Loucy (cell line): ENCODE data around the gene ARRB1.

ENCODE experiments used
- H2AFZ ChIP-seq: fragments of 200-600 bp; sonication (generic); 2 replicates; pipeline ENCODE4 v1.6.0; 2016; ENCODE audit warnings: antibody characterized with exemption, mild to moderate bottlenecking, low read length, moderate library complexity
- H3F3A ChIP-seq: fragments of 200-600 bp; 2 replicates; pipeline ENCODE4 v1.6.0; 2016; ENCODE audit warnings: antibody characterized with exemption, low read depth, mild to moderate bottlenecking
- H3K27me3 ChIP-seq: fragments of 200-600 bp; sonication (generic); 2 replicates; pipeline ENCODE4 v1.6.1; 2014; ENCODE audit warnings: low read length, mild to moderate bottlenecking; ENCODE audit not compliant: insufficient read depth, poor library complexity, severe bottlenecking
- H3K36me3 ChIP-seq: fragments of 200-600 bp; sonication (generic); 2 replicates; pipeline ENCODE4 v1.6.1; 2016; ENCODE audit warnings: low read length; ENCODE audit not compliant: insufficient read depth
- H3K4me1 ChIP-seq: fragments of 200-600 bp; sonication (generic); 2 replicates; pipeline ENCODE4 v1.5.1; 2014; ENCODE audit warnings: low read length, mild to moderate bottlenecking; ENCODE audit not compliant: insufficient read depth, poor library complexity, severe bottlenecking
- H3K4me2 ChIP-seq: fragments of 200-600 bp; sonication (generic); 2 replicates; pipeline ENCODE4 v1.6.0; 2014; ENCODE audit warnings: antibody characterized with exemption, low read length, low read depth, mild to moderate bottlenecking; ENCODE audit not compliant: poor library complexity, severe bottlenecking
- H3K4me3 ChIP-seq: fragments of 200-600 bp; sonication (generic); 2 replicates; pipeline ENCODE4 v1.5.1; 2014; ENCODE audit warnings: low read length, mild to moderate bottlenecking, mixed read lengths; ENCODE audit not compliant: poor library complexity, severe bottlenecking
- H3K79me2 ChIP-seq: fragments of 200-600 bp; sonication (generic); 2 replicates; pipeline ENCODE4 v1.6.1; 2014; ENCODE audit warnings: low read length; ENCODE audit not compliant: insufficient read depth
- H3K9ac ChIP-seq: fragments of 200-600 bp; sonication (generic); 2 replicates; pipeline ENCODE4 v1.6.0; 2014; ENCODE audit warnings: mild to moderate bottlenecking, low read depth, low read length, moderate library complexity; ENCODE audit not compliant: poor library complexity, severe bottlenecking
- H3K9me2 ChIP-seq: fragments of 200-600 bp; sonication (generic); replicated peaks from 2 replicates; pipeline ENCODE4 v1.6.1; 2016; ENCODE audit warnings: low read depth, low read length, mixed read lengths
- H3K9me3 ChIP-seq: fragments of 200-600 bp; sonication (generic); 2 replicates; pipeline ENCODE4 v1.6.1; 2014; ENCODE audit warnings: mild to moderate bottlenecking, antibody characterized with exemption, low read length, low read depth; ENCODE audit not compliant: insufficient read depth
- H4K20me1 ChIP-seq: fragments of 200-600 bp; sonication (generic); 2 replicates; pipeline ENCODE4 v1.6.0; 2014; ENCODE audit warnings: antibody characterized with exemption, low read length, mild to moderate bottlenecking; ENCODE audit not compliant: insufficient read depth, poor library complexity, severe bottlenecking
- EZH2phosphoT487 ChIP-seq: fragments of 200-600 bp; IDR thresholded peaks from 2 replicates; pipeline ENCODE4 v1.6.1; 2018; ENCODE audit warnings: antibody characterized with exemption, mild to moderate bottlenecking, moderate library complexity, borderline replicate concordance
- TF ChIP-seq, protein P1 (sequence below): fragments of 200-600 bp; sonication (generic); conservative IDR thresholded peaks from 2 replicates; pipeline ENCODE4 v1.5.1; 2014; ENCODE audit warnings: mild to moderate bottlenecking, antibody characterized with exemption, low read length

The ARRB1 gene

DNA sequence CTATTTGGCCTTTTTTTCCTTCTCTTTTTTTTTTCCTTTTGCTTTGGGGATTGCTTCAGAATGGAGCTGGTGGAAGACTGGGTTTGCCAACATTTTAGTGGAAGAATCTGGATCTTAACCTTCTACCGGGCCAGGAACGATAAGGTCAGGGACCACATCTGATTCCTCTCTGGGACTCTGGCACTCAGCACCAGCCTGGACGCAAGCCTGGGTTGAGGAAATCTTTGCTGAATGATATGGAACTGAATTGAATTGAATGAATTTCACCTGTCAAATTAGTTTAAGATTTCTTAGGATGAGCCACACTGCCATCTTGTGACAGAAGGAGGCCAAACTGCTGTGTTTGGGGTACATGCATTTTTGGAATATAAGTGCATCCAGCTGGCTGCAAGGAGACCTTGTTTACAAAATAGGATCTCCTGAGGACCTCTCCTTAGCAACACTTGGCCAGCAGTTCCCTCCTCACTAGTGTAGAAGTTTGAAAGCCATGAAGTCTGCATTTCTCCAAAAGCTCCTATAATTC, 80.5 kb downstream of the ARRB1 start:
- H3K4me1 ChIP-seq, result no peaks in the 10 kb centered on the region
- no peak overlapping the region for H2AFZ ChIP-seq
- H3K79me2 ChIP-seq, result no peaks in the 10 kb centered on the region
- no peak overlapping the region for H3K9ac ChIP-seq
- no peaks in the 10 kb centered on the region for H3K9me2 ChIP-seq
- no peak for TF ChIP-seq EZH2phosphoT487
- TF ChIP-seq, protein P1, sequence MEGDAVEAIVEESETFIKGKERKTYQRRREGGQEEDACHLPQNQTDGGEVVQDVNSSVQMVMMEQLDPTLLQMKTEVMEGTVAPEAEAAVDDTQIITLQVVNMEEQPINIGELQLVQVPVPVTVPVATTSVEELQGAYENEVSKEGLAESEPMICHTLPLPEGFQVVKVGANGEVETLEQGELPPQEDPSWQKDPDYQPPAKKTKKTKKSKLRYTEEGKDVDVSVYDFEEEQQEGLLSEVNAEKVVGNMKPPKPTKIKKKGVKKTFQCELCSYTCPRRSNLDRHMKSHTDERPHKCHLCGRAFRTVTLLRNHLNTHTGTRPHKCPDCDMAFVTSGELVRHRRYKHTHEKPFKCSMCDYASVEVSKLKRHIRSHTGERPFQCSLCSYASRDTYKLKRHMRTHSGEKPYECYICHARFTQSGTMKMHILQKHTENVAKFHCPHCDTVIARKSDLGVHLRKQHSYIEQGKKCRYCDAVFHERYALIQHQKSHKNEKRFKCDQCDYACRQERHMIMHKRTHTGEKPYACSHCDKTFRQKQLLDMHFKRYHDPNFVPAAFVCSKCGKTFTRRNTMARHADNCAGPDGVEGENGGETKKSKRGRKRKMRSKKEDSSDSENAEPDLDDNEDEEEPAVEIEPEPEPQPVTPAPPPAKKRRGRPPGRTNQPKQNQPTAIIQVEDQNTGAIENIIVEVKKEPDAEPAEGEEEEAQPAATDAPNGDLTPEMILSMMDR, result peak; percentile 57
- H3K27me3 ChIP-seq, result no peaks in the 10 kb centered on the region
- no peaks in the 10 kb centered on the region for H3K9me3 ChIP-seq
- no peak overlapping the region for H3K4me3 ChIP-seq
- H3F3A ChIP-seq, result no peaks in the 10 kb centered on the region
- no peaks in the 10 kb centered on the region for H4K20me1 ChIP-seq
- H3K36me3 ChIP-seq, result peaks cover 64% of the 10 kb centered on the region; the same call in 1 of the 2 replicates
- no peak overlapping the region for H3K4me2 ChIP-seq

DNA sequence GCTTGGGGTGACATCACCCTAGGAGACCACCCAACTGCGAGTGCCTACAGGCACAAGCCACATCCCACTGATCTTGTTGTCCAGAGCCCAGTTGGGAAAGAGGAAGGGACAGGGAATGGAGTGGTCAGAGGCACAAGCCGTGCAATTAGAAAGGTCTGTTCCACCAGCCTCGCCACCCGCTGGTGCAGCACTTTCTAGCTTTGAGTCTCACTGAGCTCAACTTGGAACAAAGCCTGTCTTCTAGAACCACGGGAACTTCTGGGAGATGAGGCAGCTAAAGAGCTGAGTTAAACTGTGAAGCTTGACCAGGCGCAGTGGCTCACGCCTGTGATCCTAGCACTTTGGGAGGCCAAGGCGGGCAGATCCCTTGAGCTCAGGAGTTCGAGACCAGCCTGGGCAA, 81.6 kb downstream of the ARRB1 start:
- Histone ChIP-seq H3K9me2 (no peaks in the 10 kb centered on the region), H3K4me1 (no peaks in the 10 kb centered on the region), H2AFZ (no peak overlapping the region), H3F3A (no peaks in the 10 kb centered on the region), H4K20me1 (no peaks in the 10 kb centered on the region), H3K27me3 (no peaks in the 10 kb centered on the region), H3K9me3 (no peaks in the 10 kb centered on the region), H3K79me2 (no peaks in the 10 kb centered on the region), H3K36me3 (peaks cover 65% of the 10 kb centered on the region; the same call in 1 of the 2 replicates), H3K4me2 (no peak overlapping the region), H3K9ac (no peak overlapping the region), H3K4me3 (no peak overlapping the region)
- TF ChIP-seq EZH2phosphoT487, result no peak
- TF ChIP-seq, protein P1, result no peak

DNA sequence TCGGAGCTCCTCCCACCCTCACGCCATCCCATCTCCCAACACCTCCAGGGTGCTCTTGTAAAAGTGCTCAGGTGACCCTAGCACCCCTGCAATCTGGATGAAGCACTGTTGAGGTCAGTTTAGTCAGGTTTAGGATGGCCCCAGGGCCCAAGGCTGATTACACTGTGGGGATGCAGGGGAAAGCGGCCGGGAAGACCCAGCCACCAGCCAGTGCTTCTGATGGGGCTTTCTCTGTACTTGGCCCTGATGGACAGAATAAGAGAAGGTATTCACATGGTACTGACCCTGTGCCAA, 82.1 kb downstream of the ARRB1 start:
- peaks cover 64% of the 10 kb centered on the region; the same call in 1 of the 2 replicates for H3K36me3 ChIP-seq
- no peak for TF ChIP-seq EZH2phosphoT487
- TF ChIP-seq, protein P1, result no peak

More for the DNA sequence above, 82.1 kb downstream of the ARRB1 start:
- Histone ChIP-seq H3K79me2 (no peaks in the 10 kb centered on the region), H3K4me1 (peaks cover under 1% of the 10 kb centered on the region), H3K9me3 (no peaks in the 10 kb centered on the region), H3K9ac (no peak overlapping the region), H3K27me3 (no peaks in the 10 kb centered on the region), H3K4me2 (no peak overlapping the region), H3K4me3 (no peak overlapping the region), H3K9me2 (no peaks in the 10 kb centered on the region), H2AFZ (no peak overlapping the region), H3F3A (no peaks in the 10 kb centered on the region), H4K20me1 (no peaks in the 10 kb centered on the region)
